Cardiac fibroblast (primary cell): Measurements from ENCODE around the gene CDC37L1.

ENCODE experiments used
- DNase-seq, 2 donors: peaks; one replicate each; pipeline versions ENCODE4 v3.0.0 to v3.0.0-alpha.2; 2010; ENCODE audit warnings: low read depth in 2 of 2
- H3K4me3 ChIP-seq, 2 donors: replicated peaks in 1 of 2; 1 replicate in 1 of 2; 2 replicates in 1 of 2; pipeline ENCODE4 v1.5.1; 2011; ENCODE audit warnings: low read depth in 2 of 2, low read length in 2 of 2, mild to moderate bottlenecking in 2 of 2, moderate library complexity in 1 of 2
- TF ChIP-seq, protein P1 (sequence below): IDR thresholded peaks from one replicate; pipeline ENCODE4 v1.5.1; 2011; ENCODE audit warnings: low read depth, mild to moderate bottlenecking, low read length, inconsistent platforms

Gene CDC37L1

GRCh38 chr9:4717815-4718214 lies 38.4 kb downstream of the CDC37L1 start:
- no peak overlapping the region for H3K4me3 ChIP-seq
- DNase-seq, result no peak
- TF ChIP-seq, protein P1, sequence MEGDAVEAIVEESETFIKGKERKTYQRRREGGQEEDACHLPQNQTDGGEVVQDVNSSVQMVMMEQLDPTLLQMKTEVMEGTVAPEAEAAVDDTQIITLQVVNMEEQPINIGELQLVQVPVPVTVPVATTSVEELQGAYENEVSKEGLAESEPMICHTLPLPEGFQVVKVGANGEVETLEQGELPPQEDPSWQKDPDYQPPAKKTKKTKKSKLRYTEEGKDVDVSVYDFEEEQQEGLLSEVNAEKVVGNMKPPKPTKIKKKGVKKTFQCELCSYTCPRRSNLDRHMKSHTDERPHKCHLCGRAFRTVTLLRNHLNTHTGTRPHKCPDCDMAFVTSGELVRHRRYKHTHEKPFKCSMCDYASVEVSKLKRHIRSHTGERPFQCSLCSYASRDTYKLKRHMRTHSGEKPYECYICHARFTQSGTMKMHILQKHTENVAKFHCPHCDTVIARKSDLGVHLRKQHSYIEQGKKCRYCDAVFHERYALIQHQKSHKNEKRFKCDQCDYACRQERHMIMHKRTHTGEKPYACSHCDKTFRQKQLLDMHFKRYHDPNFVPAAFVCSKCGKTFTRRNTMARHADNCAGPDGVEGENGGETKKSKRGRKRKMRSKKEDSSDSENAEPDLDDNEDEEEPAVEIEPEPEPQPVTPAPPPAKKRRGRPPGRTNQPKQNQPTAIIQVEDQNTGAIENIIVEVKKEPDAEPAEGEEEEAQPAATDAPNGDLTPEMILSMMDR, result no peak

- no peak overlapping the region for H3K4me3 ChIP-seq
- no peak for DNase-seq
- TF ChIP-seq, protein P1, result no peak
These were observed 39.5 kb downstream of the CDC37L1 start for GRCh38 chr9:4718911-4719310.

DNA sequence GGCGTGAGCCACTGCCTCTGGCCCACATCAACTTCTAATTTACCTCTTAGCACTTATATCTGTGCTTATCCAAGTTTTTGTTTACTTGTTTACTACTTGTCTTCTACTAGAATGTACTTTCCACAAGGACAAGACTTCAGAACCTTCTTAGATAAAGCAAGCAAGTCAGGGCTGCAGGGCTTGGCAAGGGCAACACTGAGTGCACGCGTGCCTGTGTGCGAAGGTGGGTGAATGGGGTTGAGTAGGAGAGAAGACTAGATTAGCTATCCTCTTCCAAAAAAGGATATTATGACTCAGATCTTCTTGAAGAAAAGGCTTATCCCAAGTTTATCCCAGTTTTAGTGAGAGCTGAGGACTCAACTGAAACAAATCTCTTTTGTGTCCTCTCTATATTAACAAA lies 42.4 kb downstream of the CDC37L1 start:
- no peak for DNase-seq
- TF ChIP-seq, protein P1, result no peak
- no peak overlapping the region for H3K4me3 ChIP-seq

GRCh38 chr9:4725706-4726442 lies 46.5 kb downstream of the CDC37L1 start:
- TF ChIP-seq, protein P1, result no peak
- no peak for DNase-seq
- no peak overlapping the region for H3K4me3 ChIP-seq

DNA sequence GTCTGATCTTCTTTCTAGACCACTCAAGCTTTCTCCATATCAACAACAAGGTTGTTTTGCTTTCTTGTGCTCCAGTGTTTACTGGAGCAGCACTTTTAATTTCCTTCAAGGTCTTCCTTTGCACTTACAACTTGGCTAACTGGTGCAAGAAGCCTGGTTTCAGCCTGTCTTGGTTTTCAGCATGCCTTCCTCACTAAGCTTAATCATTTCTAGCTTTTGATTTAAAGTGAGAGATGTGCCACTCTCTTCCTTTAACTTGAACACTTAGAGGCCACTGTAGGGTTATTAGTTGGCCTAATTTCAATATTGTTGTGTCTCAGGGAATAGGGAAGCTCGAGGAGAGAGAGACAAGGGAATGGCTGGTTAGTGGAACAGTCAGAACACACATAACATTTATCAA lies 48.2 kb downstream of the CDC37L1 start:
- TF ChIP-seq, protein P1, result no peak
- no peak overlapping the region for H3K4me3 ChIP-seq
- no peak for DNase-seq

- no peak for DNase-seq
- TF ChIP-seq, protein P1, result no peak
- H3K4me3 ChIP-seq, result no peak overlapping the region
These were observed 53.5 kb downstream of the CDC37L1 start for GRCh38 chr9:4732890-4733289.

GRCh38 chr9:4734150-4734549 lies 54.8 kb downstream of the CDC37L1 start:
- TF ChIP-seq, protein P1, result no peak
- no peak overlapping the region for H3K4me3 ChIP-seq
- no peak for DNase-seq
